Skeletal muscle tissue (tissue), 4 donors: Measurements from ENCODE around the gene TAF4. TPM values are rescaled to one million over a fixed set of nuclear protein-coding genes. Genes with fewer than 3 reads are reported as not detected.
A peak's percentile ranks its signal among the peaks of the same experiment; 100 is the strongest.

Experiments
- H3K27ac ChIP-seq: one replicate; pipeline ENCODE4 v1.7.0; 2013; ENCODE audit warnings: mild to moderate bottlenecking, low read depth, low read length, inconsistent platforms
- H3K27me3 ChIP-seq, 3 donors: one replicate each; pipeline ENCODE4 v1.7.0; 2013; ENCODE audit warnings: low read length in 3 of 3; ENCODE audit not compliant: control insufficient read depth in 3 of 3, insufficient read depth in 3 of 3
- H3K36me3 ChIP-seq, 3 donors: one replicate each; pipeline ENCODE4 v1.7.0; 2013; ENCODE audit warnings: low read length in 3 of 3; ENCODE audit not compliant: control insufficient read depth in 3 of 3, insufficient read depth in 3 of 3
- H3K4me1 ChIP-seq, 3 donors: one replicate each; pipeline ENCODE4 v1.7.0; 2013; ENCODE audit warnings: low read length in 3 of 3, mild to moderate bottlenecking in 3 of 3; ENCODE audit not compliant: control insufficient read depth in 3 of 3, insufficient read depth in 3 of 3
- H3K4me3 ChIP-seq, 3 donors: one replicate each; pipeline ENCODE4 v1.7.0; 2013; ENCODE audit warnings: low read length in 3 of 3
- H3K9ac ChIP-seq, 3 donors: one replicate each; pipeline ENCODE4 v1.7.0; 2013; ENCODE audit warnings: low read length in 3 of 3, mild to moderate bottlenecking in 3 of 3, moderate library complexity in 2 of 3, low read depth in 1 of 3
- H3K9me3 ChIP-seq, 3 donors: one replicate each; pipeline ENCODE4 v1.7.0; 2013; ENCODE audit warnings: low read length in 3 of 3; ENCODE audit not compliant: control insufficient read depth in 3 of 3
- total RNA-seq: library from RNA; depleted of rRNA; stranded (reverse); fragments of >200 nt; gene quantifications from one replicate; pipeline ENCODE4 v1.2.3, GENCODE V29; 2014
- donor health status: Osteomylitis.

TAF4 gene
- total RNA-seq, 1 donor from 2014 or later, result 4.2 TPM

DNA sequence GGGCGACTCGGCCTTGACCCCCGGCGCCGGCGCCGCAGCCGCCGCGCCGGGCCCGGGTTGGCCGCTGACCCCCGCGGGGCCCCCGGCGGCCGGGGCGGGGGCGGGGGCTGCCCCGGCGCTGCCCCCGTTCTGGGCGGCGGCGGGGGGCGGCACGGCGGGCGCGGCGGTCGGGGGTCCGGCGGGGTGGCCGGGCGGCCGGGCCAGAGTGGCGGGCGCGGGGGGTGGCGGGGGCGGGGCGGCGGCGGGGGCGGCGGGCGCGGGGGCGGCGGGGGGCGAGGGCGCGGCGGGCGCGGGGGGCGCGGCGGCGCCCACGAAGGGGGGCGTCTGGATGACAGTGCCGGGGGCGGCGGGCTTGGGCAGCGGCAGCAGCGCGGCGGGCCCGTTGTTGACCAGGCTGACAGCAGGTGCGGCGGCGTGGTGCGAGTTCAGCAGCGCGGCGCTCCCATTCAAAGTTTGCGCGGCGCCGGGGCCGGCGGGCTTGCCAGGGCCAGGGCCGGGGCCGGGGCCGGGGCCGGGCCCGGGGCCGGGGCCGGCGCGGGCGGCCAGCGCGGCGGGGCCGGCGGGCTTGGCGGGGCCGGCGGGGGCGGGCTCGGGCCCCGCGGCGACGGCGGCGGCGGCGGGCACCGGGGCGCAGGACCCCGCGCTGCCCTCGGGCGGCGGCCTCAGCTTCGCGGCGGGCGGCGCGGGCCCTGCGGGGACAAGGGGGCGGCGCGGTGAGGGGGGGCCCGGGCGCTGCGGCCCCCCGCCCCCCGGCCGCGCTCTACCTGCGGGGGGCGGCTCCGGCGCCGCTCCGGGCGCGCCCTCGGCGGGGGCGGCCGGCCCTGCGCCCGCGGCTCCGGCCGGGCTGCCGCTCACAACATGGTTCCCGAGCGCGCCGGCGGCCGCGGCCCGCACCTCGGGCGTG, 659 bp downstream of the TAF4 start:
- peak overlapping the region in 1 of 3 donors; percentile 83 for H3K9ac ChIP-seq
- peaks cover 0 to 7% (median 0%) of the 10 kb centered on the region in 3 donors for H3K36me3 ChIP-seq
- H3K4me3 ChIP-seq, result peak overlapping the region; percentile 38 to 71 (median 70)
- H3K4me1 ChIP-seq, result peaks cover 37 to 54% (median 39%) of the 10 kb centered on the region in 3 donors
- no peaks in the 10 kb centered on the region for H3K9me3 ChIP-seq
- H3K27ac ChIP-seq, result no peak overlapping the region
- no peaks in the 10 kb centered on the region for H3K27me3 ChIP-seq

DNA sequence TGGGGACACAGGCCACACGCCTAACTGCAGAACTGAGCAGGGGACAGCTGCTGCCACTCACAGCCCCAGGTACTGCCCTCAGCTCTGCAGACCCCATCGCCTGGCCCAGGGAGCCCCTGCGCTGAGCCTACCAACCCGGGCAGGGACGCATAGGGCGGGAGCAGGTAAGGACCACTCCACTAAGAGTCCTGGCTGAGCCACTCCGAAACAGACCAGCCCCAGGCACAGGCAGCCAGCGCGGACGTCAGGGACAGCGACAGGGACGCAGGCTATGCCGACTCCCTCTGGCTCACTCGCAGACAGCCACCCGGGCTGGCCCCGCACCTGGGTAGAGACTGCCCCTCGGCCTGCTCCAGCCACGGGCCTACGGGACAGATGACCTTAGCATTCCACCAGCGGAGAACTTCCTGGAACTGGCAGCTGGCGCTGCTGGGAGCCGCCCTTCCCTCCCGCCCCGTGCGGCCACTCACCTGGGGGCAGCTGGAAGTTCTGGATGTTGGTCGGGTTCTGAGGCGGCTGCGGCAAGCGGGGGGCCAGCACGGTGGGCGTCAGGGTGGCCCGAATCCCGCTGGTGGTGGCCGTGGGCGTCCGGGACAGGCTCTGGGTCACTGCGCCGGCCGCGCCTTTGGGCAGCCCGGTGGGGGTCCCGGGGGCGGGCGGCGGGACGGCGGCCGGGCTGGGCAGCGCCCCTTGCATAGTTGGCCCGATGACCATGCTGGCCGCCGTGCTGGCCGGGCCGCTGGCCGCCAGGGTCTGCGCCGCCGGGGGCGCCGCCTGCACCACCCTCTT, 1.5 kb downstream of the TAF4 start:
- Histone ChIP-seq H3K9ac (peak overlapping the region; percentile 55 to 75 (median 65)), H3K4me1 (peaks cover 29 to 53% (median 34%) of the 10 kb centered on the region in 3 donors), H3K4me3 (peak overlapping the region; percentile 59 to 70 (median 62)), H3K36me3 (peaks cover 0 to 7% (median 0%) of the 10 kb centered on the region in 3 donors), H3K9me3 (no peaks in the 10 kb centered on the region), H3K27ac (peak overlapping the region; percentile 40), H3K27me3 (no peaks in the 10 kb centered on the region)

DNA sequence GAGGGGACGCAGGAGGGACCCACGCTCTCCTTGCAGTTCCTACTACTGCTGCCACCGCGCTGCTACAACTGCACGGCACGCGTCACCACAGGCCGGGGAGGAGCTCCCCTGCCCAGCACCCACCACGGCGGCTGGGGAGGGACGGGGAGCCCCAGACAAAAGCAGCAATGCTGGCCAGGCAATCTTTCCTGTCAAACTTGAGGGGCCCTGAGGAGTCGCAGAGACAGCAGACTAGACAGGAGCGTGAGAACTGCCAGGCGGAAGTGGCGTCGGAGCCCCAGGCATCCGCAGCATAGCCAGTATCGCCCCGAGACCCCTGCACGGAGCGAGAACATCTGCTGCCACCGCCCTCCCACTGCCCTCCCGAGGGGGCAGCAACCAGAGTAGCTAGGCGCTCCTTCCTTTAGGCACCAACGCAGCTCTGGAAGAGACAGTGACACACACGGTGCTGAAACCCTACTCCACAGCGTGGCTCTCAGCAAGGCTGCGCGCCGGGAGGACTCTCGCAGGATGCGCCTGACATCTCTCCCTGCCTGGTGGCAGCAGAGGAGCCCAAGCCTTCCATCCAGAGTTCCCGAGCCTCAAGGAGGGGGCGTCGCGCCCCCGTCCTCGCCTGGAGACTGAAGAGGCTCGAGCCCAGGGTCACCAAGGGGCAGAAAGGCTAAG, 2.2 kb downstream of the TAF4 start:
- Histone ChIP-seq H3K27ac (peak overlapping the region; percentile 40), H3K4me1 (peaks cover 29 to 53% (median 34%) of the 10 kb centered on the region in 3 donors), H3K4me3 (peak overlapping the region; percentile 59 to 70 (median 62)), H3K27me3 (no peaks in the 10 kb centered on the region), H3K9ac (peak overlapping the region; percentile 55 to 75 (median 65)), H3K36me3 (peaks cover 0 to 7% (median 0%) of the 10 kb centered on the region in 3 donors), H3K9me3 (no peaks in the 10 kb centered on the region)

DNA sequence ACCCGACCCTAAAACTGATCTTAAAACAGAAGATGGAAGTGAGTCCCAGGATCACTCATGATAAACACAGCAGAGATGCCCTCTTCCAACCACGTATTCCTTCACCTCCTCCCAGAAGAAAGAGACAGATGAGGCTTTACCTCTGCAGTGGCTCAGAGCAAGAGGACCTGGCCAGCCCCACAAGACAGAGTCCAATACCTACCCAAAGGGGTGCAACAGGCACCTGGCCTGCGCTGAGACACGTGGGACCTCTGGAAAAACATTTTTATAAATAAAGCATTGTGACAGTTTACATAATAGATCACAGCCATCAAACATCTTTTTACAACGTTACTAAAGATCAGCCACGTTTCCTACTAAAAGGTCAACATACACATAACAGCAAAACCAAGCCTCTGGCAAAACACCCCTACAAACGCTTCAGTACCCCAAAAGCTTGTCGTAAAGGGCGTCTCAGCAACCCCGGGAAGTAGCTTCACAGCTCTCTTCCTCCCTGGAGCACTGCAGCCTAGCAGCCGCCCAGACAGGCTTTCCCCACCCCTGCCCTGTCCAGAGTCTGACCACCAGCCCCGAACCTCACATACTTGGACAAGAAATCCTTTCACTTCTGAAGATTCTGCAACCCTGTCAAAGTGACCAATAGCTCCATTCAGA, 2.9 kb downstream of the TAF4 start:
- H3K9ac ChIP-seq, result peak overlapping the region in 1 of 3 donors; percentile 75
- H3K4me1 ChIP-seq, result peaks cover 29 to 53% (median 33%) of the 10 kb centered on the region in 3 donors
- H3K36me3 ChIP-seq, result peaks cover 0 to 7% (median 0%) of the 10 kb centered on the region in 3 donors
- H3K27ac ChIP-seq, result no peak overlapping the region
- no peak overlapping the region for H3K4me3 ChIP-seq
- no peaks in the 10 kb centered on the region for H3K9me3 ChIP-seq
- H3K27me3 ChIP-seq, result no peaks in the 10 kb centered on the region

DNA sequence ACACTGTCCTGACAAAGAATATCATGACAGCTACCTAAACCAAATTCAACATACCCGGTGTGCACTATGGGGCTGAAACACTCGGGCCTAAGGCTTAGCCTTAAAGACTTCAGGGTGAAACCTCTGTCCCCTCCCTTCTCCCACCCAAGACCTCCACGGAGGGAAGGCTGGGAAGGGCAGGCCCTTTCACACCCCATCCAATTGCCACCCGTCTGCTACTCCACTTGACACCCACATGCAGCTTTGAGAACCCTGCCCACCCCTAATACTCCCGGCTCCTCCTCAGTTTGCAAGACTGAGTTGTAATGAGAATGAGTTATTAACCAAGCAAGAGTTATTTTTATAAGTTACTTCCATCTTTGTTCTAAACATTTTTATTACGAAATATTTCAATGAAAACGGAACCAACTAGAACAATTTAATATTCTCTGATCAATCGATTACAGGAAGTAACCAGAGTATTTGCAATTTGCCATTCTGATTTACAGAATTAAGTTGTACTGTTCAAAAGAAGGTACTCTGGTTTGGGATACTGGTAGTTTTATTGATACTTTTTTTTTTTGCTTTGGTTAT, 3.7 kb downstream of the TAF4 start:
- Histone ChIP-seq H3K36me3 (peaks cover 0 to 7% (median 0%) of the 10 kb centered on the region in 3 donors), H3K27me3 (no peaks in the 10 kb centered on the region), H3K27ac (no peak overlapping the region), H3K9ac (no peak overlapping the region), H3K4me3 (no peak overlapping the region), H3K9me3 (no peaks in the 10 kb centered on the region), H3K4me1 (peaks cover 27 to 47% (median 27%) of the 10 kb centered on the region in 3 donors)

DNA sequence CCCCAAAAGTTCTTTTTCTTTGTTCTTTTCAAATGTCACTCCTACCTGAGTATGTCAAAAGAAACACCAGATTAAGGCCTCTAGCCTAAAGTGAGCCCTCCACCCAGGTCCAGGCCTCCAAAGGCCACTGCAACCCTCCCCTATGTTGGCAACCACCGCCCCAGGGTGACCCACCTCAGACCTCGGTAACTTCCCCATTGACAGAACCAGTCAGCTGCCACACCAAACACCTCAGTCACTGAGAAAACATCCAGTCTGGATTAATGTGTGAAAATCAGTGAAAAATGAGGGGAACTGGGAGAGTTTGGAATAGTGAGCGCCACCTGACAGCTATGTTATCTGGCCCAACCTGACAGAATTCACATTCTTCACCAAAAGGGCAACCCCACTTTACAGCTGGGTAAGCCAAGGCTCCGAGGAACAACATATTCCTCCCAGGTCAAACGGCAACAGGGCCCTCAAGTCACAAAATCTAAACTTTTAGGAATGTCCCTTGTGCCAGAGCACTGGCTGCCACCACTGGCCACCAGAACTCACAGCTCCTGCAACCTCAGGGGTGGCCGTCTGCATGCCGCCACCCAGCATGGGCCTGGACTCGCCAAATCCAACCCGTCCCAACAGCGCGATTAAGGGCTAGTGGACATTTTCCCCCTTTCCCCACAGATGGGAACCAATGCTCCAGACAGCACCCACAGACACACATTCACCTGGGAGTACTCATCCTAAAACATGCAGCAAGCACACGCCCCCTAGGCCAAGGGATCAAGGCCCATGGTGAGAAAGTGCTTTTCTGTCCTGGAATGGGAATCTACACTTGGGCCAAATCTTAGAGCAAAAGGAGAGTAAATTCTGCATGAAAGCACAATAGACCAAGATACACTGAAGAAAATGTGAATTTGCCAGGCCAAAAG, 4.8 kb downstream of the TAF4 start:
- peaks cover 22 to 40% (median 24%) of the 10 kb centered on the region in 3 donors for H3K4me1 ChIP-seq
- H3K36me3 ChIP-seq, result peaks cover 0 to 7% (median 0%) of the 10 kb centered on the region in 3 donors
- H3K27ac ChIP-seq, result no peak overlapping the region
- no peaks in the 10 kb centered on the region for H3K27me3 ChIP-seq
- H3K4me3 ChIP-seq, result no peak overlapping the region
- no peak overlapping the region for H3K9ac ChIP-seq
- H3K9me3 ChIP-seq, result no peaks in the 10 kb centered on the region

DNA sequence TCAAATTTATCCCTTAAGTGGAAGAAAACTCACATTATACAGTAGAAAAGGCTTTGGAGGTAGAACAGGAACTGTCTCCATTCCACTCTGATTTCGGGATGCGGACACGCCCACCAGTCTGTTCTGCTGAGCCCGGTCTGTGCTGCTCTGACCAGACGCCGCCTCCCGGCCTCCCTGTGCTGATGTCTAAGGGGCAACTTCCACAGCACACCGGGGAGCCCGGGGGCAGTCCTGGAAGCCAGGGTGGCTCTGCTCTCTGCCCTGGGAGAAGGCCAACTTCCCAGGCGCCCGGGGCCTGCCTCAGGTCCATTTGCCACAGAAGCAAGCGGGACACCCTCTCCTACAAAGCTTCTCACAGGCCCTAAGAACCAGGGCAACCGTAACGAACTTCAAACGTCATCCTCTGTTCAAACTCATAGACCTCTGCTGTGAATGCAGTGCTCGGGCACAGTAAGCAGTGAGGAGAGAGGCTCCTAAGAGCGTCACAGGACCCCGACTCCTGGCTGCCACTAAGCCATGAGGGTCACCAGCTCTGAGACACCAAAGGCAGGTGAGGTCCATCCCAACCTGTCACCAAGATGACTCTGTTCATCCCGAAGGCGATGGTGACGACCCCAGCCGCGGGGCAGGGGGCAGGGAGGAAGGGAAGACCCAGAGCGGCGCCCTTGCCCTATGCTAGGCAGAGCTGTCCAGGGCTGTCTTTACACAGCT, 5.6 kb downstream of the TAF4 start:
- Histone ChIP-seq H3K36me3 (peaks cover 0 to 7% (median 0%) of the 10 kb centered on the region in 3 donors), H3K27ac (no peak overlapping the region), H3K9ac (no peak overlapping the region), H3K27me3 (no peaks in the 10 kb centered on the region), H3K4me3 (no peak overlapping the region), H3K9me3 (no peaks in the 10 kb centered on the region), H3K4me1 (peaks cover 22 to 42% (median 27%) of the 10 kb centered on the region in 3 donors)

DNA sequence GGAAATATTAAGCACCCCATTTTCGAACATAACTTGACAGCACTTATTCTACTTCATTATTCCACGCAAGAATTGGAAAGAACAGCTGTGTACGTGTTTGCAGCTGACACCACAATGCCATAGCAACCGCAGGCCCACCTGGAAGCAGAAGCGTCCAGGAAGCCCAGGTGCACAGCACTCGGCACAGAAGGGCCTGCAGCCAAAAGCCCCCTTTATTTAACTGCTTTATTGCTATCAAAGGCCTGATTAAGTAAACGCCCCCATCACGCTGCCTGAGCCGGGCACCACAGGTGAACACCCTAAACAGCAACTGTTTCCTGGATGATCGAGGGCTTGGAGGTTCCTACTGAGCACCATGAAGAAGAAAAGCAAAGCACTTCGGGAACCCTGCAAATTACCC, 6.3 kb downstream of the TAF4 start:
- Histone ChIP-seq H3K4me1 (peaks cover 22 to 43% (median 29%) of the 10 kb centered on the region in 3 donors), H3K9me3 (no peaks in the 10 kb centered on the region)

More for the DNA sequence above, 6.3 kb downstream of the TAF4 start:
- Histone ChIP-seq H3K9ac (no peak overlapping the region), H3K36me3 (peaks cover 0 to 7% (median 0%) of the 10 kb centered on the region in 3 donors), H3K27me3 (no peaks in the 10 kb centered on the region), H3K27ac (no peak overlapping the region), H3K4me3 (no peak overlapping the region)
